ENCODE measurements around the gene PQBP1.
"Not testable (repeated sequence)": the region's sequence is repeated elsewhere in the genome, so short reads cannot be mapped to it uniquely, and the experiment has no call there.

Gene PQBP1, protein sequence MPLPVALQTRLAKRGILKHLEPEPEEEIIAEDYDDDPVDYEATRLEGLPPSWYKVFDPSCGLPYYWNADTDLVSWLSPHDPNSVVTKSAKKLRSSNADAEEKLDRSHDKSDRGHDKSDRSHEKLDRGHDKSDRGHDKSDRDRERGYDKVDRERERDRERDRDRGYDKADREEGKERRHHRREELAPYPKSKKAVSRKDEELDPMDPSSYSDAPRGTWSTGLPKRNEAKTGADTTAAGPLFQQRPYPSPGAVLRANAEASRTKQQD

DNA sequence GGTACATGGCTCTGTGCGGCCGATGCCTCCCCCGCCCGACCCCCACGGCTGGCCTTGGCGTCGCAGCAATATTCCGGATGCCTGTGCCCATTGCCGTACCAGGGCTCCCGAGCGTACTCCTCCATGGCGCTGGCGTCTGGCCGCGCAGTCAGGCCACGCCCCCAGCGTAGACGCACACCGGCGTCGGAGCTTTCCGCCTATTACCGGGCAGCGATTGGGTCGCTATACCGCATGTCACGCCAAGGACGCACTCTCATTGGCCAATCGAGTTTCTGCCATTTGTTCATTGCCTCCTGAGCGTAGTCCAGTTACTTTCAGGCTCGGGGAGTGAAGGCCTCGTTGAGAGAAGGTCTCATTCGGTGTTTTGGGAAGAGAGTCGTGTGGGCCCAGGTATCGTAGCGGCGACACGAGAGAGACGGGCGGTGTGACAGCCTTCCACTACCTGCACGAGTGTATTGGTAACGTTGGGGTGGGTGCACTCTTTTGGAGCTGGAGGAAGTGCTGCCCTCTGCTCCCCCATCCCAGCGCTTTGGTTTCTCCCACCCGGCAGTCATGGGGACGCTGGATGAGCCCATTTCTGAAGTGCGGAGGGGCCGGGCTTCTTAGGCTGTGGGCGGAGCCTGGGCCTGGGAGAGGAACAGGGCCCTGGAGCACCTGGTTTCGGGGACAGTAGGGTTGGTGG, at the start of gene PQBP1, which contains the start of gene TIMM17B:
Gene PQBP1, plus strand, starts transcription at position 306 of the 682 bp plus-strand sequence. CDS start 580 bp downstream, outside the sequence.
Gene TIMM17B, minus strand, starts transcription at position 144 of the 682 bp plus-strand sequence. Its CDS starts 19 bp downstream, at position 125.
- Histone ChIP-seq H3K4me1 (ENCODE audit: control insufficient read depth, insufficient read depth, low read length) (peaks cover 5% of the 10 kb centered on the region), H3K9me3 (ENCODE audit: control insufficient read depth, low read length) (no peaks in the 10 kb centered on the region), H3K4me3 (ENCODE audit: low read length) (peak within 1 kb of the TSS; percentile 51), H3K27me3 (ENCODE audit: control insufficient read depth, insufficient read depth, low read length) (no peaks in the 10 kb centered on the region), H3K9ac (ENCODE audit: low read length) (peak within 1 kb of the TSS; percentile 92), H3K36me3 (ENCODE audit: control insufficient read depth, insufficient read depth, low read length) (no peaks in the 10 kb centered on the region)

- H3K36me3 ChIP-seq (ENCODE audit: control insufficient read depth, insufficient read depth, low read length): no peaks in the 10 kb centered on the region
- H3K4me1 ChIP-seq (ENCODE audit: control insufficient read depth, insufficient read depth, low read length): no peaks in the 10 kb centered on the region
- no peak overlapping the region for H3K4me3 ChIP-seq (ENCODE audit: low read length)
- no peaks in the 10 kb centered on the region for H3K9me3 ChIP-seq (ENCODE audit: control insufficient read depth, low read length)
- H3K27me3 ChIP-seq (ENCODE audit: control insufficient read depth, insufficient read depth, low read length): no peaks in the 10 kb centered on the region
- no peak overlapping the region for H3K9ac ChIP-seq (ENCODE audit: low read length)
Measured at GRCh38 chrX:48848847-48849246, 48.9 kb upstream of the PQBP1 start.

DNA sequence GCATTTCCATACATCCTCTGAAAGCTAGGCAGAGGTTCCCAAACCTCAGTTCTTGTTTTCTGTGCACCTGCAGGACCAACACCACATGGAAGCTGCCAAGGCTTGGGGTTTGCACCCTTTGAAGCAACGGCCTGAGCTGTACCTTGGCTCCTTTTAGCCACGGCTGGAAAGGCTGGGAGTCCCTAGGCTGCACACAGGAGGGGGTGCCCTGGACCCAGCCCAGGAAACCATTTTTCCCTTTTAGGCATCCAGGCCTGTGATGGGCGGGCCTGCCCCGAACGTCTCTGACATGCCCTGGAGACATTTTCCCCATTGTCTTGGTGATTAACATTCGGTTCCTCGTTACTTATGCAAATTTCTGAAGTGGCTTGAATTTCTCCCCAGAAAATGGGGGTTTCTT, 44.9 kb upstream of the PQBP1 start:
- Histone ChIP-seq H3K9ac (ENCODE audit: low read length) (no peak overlapping the region), H3K27me3 (ENCODE audit: control insufficient read depth, insufficient read depth, low read length) (no peaks in the 10 kb centered on the region), H3K4me3 (ENCODE audit: low read length) (no peak overlapping the region), H3K4me1 (ENCODE audit: control insufficient read depth, insufficient read depth, low read length) (no peaks in the 10 kb centered on the region), H3K9me3 (ENCODE audit: control insufficient read depth, low read length) (no peaks in the 10 kb centered on the region), H3K36me3 (ENCODE audit: control insufficient read depth, insufficient read depth, low read length) (no peaks in the 10 kb centered on the region)

GRCh38 chrX:48853494-48853893, 44.2 kb upstream of the PQBP1 start:
- H3K36me3 ChIP-seq (ENCODE audit: control insufficient read depth, insufficient read depth, low read length); H3K27me3 ChIP-seq (ENCODE audit: control insufficient read depth, insufficient read depth, low read length); H3K4me3 ChIP-seq (ENCODE audit: low read length); H3K9me3 ChIP-seq (ENCODE audit: control insufficient read depth, low read length); H3K9ac ChIP-seq (ENCODE audit: low read length); H3K4me1 ChIP-seq (ENCODE audit: control insufficient read depth, insufficient read depth, low read length): not testable (repeated sequence)

DNA sequence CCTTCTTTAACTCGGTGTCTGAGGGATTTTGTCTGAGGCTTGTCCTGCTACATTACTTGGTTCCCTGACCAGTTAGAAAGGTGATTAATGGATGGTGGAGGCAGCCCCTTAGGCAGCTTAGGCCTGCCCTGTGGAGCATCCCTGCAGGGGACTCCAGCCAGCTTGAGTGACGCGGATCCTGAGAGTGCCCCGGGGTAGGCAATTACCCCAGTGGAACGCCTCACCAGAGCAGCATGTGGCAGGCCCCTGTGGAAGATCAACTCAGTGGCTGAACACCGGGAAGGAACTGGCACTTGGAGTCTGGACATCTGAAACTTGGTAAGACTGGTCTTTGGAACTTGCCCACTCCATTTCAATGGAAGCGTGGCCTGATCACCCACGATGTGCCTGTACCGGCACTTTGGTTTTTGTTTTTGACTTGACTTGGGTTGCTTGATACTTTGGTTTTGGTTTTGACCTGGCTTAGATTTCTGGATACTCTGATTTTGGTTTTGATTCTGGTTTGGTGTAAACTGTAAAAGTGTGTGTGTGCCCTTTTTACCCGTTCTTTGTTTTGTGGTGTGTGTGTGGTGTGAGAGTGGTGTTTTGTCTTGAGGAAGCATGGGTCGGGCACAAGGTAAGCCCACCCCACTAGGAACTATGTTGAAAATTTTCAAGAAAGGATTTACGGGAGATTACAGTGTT, 43.5 kb upstream of the PQBP1 start:
- not testable (repeated sequence) for H3K9ac ChIP-seq (ENCODE audit: low read length); H3K9me3 ChIP-seq (ENCODE audit: control insufficient read depth, low read length); H3K4me1 ChIP-seq (ENCODE audit: control insufficient read depth, insufficient read depth, low read length); H3K4me3 ChIP-seq (ENCODE audit: low read length); H3K36me3 ChIP-seq (ENCODE audit: control insufficient read depth, insufficient read depth, low read length); H3K27me3 ChIP-seq (ENCODE audit: control insufficient read depth, insufficient read depth, low read length)

DNA sequence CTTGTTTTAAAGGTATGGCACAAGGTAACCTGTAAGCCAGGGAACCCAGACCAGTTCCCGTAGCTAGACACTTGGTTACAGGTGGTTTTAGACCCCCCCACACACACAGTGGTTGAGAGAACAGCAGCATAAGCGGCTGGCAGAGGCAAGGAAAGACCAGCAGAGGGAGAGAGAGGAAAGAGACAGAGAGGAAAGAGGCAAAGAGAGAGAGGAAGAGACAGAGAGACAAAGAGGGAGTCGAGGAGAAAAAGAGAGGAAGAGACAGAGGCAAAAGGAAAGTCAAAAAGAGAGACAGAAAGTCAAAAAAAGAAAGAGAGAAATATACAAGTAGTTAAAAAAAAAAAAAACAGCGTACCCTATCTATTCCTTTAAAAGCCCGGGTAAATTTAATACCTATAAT, 42.8 kb upstream of the PQBP1 start:
- no peak overlapping the region for H3K4me3 ChIP-seq (ENCODE audit: low read length)
- H3K9ac ChIP-seq (ENCODE audit: low read length): no peak overlapping the region
- no peaks in the 10 kb centered on the region for H3K9me3 ChIP-seq (ENCODE audit: control insufficient read depth, low read length)
- no peaks in the 10 kb centered on the region for H3K27me3 ChIP-seq (ENCODE audit: control insufficient read depth, insufficient read depth, low read length)
- H3K36me3 ChIP-seq (ENCODE audit: control insufficient read depth, insufficient read depth, low read length): no peaks in the 10 kb centered on the region
- H3K4me1 ChIP-seq (ENCODE audit: control insufficient read depth, insufficient read depth, low read length): no peaks in the 10 kb centered on the region

DNA sequence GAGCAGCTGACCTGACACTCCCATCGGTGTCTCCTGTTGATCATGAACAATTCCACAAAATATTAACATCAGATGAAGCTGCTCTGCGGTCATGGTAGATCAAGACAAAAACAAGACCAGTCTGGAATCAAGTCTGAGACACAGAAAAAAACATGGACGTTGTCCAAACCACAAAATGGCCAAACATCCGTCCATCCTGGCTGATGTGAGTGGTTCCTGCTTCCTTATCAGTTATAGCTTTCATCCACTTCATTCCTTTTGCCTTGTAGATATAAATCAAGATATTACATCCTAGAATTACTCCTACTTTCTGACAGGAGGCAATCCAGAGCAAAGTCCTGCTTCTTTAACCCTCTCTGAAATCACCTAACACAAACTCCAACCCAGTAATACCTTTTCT, 33.5 kb upstream of the PQBP1 start:
- Histone ChIP-seq H3K9me3 (ENCODE audit: control insufficient read depth, low read length) (no peaks in the 10 kb centered on the region), H3K9ac (ENCODE audit: low read length) (no peak overlapping the region), H3K4me1 (ENCODE audit: control insufficient read depth, insufficient read depth, low read length) (no peaks in the 10 kb centered on the region), H3K36me3 (ENCODE audit: control insufficient read depth, insufficient read depth, low read length) (no peaks in the 10 kb centered on the region), H3K27me3 (ENCODE audit: control insufficient read depth, insufficient read depth, low read length) (no peaks in the 10 kb centered on the region), H3K4me3 (ENCODE audit: low read length) (no peak overlapping the region)

GRCh38 chrX:48872017-48872416, 25.7 kb upstream of the PQBP1 start:
- H3K4me1 ChIP-seq (ENCODE audit: control insufficient read depth, insufficient read depth, low read length); H3K27me3 ChIP-seq (ENCODE audit: control insufficient read depth, insufficient read depth, low read length); H3K9me3 ChIP-seq (ENCODE audit: control insufficient read depth, low read length); H3K4me3 ChIP-seq (ENCODE audit: low read length); H3K9ac ChIP-seq (ENCODE audit: low read length); H3K36me3 ChIP-seq (ENCODE audit: control insufficient read depth, insufficient read depth, low read length): not testable (repeated sequence)

GRCh38 chrX:48876944-48877343, 20.8 kb upstream of the PQBP1 start:
- H3K9me3 ChIP-seq (ENCODE audit: control insufficient read depth, low read length); H3K4me3 ChIP-seq (ENCODE audit: low read length): not testable (repeated sequence)

DNA sequence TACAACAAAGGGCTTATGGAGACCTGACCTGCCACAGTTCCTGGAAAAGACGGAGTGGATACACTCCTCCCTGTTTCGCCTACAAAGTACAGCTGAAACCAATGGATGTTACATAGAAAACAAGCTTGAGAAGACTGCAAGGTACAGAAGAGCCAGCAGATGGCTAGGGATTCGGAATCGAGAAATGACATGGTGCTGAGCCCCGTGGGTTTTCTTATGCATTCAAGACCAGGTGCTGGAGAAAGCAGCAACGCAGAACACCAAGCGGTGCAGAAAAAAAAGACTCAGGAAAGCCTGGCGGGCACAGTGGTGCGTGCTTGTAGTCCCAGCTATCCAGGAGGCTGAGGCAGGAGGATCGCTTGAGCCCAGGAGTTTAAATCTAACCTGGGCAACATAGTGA, 14.0 kb upstream of the PQBP1 start:
- no peaks in the 10 kb centered on the region for H3K27me3 ChIP-seq (ENCODE audit: control insufficient read depth, insufficient read depth, low read length)
- no peaks in the 10 kb centered on the region for H3K4me1 ChIP-seq (ENCODE audit: control insufficient read depth, insufficient read depth, low read length)
- H3K9me3 ChIP-seq (ENCODE audit: control insufficient read depth, low read length): no peaks in the 10 kb centered on the region
- no peaks in the 10 kb centered on the region for H3K36me3 ChIP-seq (ENCODE audit: control insufficient read depth, insufficient read depth, low read length)
- H3K9ac ChIP-seq (ENCODE audit: low read length): no peak overlapping the region
- no peak overlapping the region for H3K4me3 ChIP-seq (ENCODE audit: low read length)

More at GRCh38 chrX:48876944-48877343, 20.8 kb upstream of the PQBP1 start:
- not testable (repeated sequence) for H3K36me3 ChIP-seq (ENCODE audit: control insufficient read depth, insufficient read depth, low read length); H3K9ac ChIP-seq (ENCODE audit: low read length); H3K27me3 ChIP-seq (ENCODE audit: control insufficient read depth, insufficient read depth, low read length); H3K4me1 ChIP-seq (ENCODE audit: control insufficient read depth, insufficient read depth, low read length)

DNA sequence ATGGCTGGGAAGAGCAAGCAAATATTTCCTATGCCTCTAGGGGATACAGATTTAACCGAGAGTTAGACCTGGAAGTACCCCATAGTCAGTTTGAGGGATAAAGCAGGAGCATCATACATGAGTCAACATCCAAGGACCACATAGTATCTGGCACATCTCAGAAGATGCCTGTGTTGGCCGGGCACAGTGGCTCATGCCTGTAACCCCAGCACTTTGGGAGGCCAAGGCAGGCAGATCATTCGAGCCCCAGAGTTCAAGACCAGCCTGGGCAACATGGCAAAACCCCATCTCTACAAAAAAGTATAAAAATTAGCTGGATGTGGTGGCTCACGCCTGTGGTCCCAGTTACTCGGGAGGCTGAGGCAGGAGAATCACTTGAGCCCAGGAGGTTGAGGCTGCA, 11.1 kb upstream of the PQBP1 start:
- not testable (repeated sequence) for H3K27me3 ChIP-seq (ENCODE audit: control insufficient read depth, insufficient read depth, low read length); H3K4me3 ChIP-seq (ENCODE audit: low read length); H3K36me3 ChIP-seq (ENCODE audit: control insufficient read depth, insufficient read depth, low read length); H3K9ac ChIP-seq (ENCODE audit: low read length); H3K4me1 ChIP-seq (ENCODE audit: control insufficient read depth, insufficient read depth, low read length); H3K9me3 ChIP-seq (ENCODE audit: control insufficient read depth, low read length)

- Histone ChIP-seq H3K27me3 (ENCODE audit: control insufficient read depth, insufficient read depth, low read length) (no peaks in the 10 kb centered on the region), H3K9ac (ENCODE audit: low read length) (no peak overlapping the region), H3K9me3 (ENCODE audit: control insufficient read depth, low read length) (no peaks in the 10 kb centered on the region), H3K4me1 (ENCODE audit: control insufficient read depth, insufficient read depth, low read length) (peaks cover 3% of the 10 kb centered on the region), H3K4me3 (ENCODE audit: low read length) (no peak overlapping the region), H3K36me3 (ENCODE audit: control insufficient read depth, insufficient read depth, low read length) (no peaks in the 10 kb centered on the region)
Measured at GRCh38 chrX:48890296-48890925, 7.3 kb upstream of the PQBP1 start.
